ENCODE data around the gene LDB2.

LDB2 gene

DNA sequence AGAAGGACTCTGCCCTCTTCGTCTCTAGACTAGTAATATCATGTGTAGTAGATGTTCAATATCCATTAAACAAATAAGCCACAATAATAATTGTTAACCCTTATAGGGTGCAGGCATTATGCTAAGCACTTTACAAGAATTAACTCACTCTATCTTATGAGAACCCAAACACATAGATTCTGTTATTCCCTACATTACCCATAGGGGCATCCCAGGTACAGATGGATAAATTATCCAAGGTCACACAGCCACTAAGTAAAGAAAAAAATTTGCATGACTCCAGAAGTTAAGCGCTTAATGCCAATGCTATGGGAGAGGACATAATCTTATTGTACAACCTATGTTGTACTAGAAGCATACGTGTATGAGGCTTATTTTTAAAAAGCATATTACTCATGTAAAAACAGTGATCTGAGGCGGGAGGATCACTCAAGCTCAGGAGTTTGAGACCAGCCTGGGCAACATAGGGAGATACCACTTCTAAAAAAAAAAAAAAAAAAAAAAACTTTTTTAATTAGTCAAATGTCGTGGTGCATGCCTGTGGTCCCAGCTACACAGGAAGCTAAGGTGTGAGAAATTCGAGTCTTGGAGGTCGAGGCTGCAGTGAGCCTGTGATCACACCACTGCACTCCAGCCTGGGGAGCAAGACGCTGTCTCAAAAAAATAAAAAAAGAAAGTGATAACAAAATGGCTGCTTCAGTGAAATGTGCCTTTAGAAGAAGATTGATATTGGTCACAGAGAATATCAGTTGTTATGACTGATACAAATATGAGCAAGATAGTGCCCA is 13.6 kb downstream of the LDB2 start:
- DNase-seq = no peak

DNA sequence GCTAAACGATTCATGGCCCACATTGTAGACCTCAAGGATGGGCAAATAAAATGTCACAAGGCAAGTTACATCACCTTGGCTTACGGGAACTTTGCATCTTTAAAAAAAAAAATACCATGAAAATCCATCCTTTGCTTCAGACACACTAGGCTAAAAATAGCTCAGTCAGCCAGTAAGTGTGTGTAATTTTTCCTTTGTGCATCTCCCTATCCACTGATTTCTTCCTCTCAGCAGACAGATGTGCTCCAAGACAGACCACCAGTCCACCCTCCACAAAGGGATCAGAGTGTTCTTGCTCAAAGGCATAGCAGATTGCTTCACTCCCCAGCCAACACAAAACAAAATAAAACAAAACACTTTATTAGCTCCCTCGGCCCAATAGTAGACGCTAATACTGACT is 14.6 kb downstream of the LDB2 start:
- DNase-seq = no peak

DNA sequence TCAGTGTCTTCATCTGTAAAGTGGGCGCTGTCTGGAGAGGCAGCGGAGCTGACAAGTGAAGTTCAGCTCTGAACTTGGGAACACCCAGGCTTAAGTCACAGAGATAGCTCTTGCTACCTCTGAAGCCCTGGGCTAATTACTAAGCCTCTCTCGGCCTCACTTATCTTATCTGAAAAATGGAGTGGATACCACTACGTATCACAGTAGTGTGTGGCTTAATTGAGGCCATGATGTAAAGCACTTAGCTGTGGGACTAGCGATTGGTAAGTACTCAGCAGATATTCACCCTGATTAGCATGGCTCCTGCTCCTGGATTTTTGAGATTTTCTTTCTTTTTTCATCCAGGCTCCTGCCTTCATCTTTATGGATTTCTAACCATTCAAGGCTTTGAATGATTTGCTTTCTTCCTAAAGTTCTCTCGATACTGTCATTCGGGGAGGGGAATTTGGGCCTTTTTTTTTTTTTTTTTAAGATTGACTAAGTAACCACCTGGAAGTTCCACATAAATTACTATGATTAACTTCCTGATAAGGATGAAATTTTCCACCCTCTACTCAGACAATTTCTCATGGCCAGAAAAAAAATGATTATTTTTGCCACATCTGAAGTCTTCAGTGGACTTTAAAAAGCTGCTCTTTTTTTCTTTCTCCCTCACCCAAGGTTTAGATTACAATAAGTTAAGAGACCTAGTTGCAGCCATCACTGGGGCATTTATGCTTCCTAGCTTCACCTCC is 17.1 kb downstream of the LDB2 start:
- DNase-seq = no peak

DNA sequence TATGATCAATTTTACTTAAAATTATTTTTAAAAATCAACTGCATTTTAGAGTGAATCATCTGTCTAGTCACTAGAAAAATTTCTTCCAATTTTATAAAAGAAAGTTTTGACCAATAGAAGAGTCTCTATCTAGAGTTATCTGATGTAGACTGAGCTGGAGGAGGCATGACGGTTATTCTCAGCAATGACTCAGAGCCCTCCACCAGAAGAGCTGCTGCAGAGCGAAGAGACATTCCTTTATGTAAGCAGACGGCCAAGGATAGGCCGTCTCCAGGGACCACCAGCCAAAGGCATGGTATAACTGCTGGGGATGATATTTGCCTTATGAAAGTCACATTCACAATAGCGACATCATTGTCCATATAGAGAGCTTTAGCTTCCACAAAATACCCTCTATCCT is 23.0 kb downstream of the LDB2 start:
- DNase-seq = no peak

DNA sequence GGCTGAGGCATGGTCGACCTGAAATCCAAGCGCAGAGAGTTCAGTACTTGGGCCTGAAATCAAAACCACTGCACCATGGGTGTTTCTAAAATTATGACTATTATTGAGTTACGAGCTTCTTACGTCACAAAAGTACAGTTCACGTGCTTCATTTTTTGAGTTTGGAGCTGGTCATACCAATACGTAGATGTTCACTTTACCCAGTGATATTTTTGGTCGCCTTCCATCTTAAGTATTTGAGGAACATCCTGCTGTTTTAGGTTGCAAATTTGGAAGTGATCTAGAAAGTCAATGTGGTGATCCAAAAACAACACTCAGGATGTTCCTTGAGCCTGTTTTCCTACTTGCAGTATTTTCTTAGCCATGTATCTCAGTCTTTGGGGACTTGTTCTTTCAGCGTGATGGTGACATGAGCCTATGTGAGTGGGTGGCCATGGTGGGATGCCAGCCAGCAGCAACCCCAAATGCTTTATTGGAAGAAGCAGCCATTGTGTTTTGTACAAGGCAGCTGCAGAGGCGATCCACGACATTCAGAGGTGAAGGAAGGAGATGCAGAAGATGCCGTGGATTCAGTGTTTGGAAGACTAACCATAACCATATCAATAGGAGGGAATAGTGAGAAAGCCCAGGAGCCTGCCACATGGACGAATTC is 28.7 kb downstream of the LDB2 start:
- DNase-seq = no peak

DNA sequence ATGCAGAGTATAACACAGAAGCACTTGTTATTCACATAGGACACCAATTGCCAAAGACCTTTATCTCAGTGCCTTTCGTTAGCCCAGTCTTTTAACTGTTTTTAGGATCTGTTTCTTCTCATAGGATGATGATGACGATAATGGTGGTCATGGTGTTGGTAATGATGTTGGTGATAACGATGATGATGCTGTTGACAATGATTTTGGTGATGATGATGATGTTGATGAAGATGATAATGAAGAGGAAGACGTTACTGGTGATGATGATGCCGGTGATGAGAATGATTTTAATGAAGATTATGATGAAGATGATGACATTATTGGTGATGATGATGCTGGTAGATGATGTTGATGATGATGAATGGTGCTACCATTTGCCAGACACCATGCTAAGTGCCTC is 29.8 kb downstream of the LDB2 start:
- no peak for DNase-seq

DNA sequence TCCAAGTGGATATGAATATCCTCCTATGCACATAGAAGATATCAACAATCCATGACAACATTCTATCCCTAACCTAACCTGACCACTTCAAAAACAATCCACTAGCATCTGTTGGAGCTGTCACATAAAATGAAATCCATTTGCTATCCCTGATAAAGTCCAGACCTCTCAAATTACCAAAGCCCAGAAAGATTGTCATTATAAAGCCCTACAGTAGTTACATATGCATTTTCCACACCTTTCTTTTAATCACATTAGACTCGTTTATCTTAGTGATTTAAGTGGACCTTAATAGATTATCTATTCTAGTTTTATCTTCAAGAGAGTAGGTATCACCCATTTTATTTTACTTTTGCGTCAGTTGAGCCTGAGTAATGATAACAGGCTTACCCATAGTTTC is 30.6 kb downstream of the LDB2 start:
- no peak for DNase-seq

DNA sequence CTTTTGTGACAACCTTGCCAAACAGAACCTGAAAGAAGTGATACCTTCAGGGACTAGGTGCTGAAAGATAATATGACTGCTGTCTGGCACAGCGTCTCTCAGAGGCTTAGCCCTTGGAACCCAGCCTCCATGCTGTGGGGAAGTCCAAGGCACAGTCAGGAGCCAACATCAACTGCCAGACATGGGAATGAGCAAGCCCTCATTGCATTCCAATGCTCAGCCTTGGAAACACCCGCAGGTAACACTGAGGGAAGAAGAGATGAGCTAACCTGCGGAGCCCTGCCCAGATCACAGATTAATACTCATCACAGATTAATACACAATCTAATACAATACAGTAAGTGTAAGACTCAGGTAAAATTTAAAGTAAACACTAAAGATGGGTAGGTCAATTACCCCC is 31.5 kb downstream of the LDB2 start:
- DNase-seq = no peak

DNA sequence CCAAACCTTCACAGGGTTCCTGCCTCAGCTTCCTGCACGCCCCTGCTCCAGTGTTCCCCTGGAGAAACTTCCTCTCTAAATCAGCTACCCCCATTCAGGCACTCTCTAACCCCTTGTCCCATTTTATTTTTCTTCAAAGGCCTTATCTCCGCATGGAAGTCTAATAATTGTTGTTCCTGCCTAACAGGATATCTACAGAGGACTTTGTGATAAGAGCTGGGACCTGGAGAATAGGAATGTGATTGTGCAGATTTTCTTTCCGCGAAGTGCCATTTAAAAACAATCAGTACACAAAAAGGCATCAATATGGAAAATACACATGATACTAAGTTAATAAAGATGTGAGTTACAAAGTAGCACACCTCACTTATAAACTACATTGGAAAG is 32.6 kb downstream of the LDB2 start:
- no peak for DNase-seq

DNA sequence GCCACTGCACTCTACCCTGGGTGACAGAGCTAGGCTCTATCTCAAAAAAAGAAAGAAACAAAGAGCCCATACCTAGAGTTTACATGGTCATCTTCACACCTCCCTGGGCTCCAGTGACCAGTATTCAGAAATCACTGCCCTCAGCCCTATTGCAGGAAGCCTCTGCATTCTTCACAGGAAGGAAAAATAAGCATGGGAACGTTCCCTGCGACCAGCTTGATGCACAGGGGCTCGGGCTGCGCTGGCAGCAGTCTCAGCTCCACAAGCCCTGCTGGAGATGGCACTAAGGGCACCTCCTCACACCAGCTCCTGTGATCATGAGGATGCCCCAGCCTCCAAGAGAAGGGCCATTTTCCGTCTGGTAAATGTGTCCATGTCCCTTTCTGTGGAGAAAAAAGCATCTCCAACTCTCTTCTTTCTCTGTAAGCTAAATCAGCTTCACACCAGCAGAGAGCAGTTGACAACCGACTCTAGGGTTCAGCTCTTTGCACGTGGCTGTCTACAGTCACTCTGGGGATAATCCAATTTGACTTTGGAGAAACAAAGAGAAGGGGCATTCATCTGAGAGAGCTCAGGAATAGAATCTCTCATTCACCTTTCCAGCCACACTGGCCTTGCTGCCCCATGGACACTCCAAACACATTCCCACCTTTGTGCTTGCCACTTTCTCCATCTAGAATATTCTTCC is 33.1 kb downstream of the LDB2 start:
- DNase-seq = no peak

DNA sequence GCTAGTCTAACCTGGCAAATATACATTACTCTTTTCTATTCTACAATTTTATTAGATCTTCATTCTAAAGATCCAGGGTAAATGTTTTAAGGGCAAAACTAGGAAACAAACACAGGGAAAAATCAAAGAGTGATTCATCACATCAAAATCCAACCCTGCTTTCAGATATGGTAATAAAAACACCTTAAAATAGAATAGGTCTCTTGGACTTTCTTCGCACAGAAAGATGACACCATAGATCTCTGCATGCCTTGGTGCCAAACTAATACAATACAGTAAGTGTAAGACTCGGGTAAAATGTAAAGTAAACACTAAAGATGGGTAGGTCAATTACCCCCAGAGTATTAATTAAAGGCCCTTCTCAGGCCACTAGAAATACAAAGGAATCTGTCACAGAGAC is 34.2 kb downstream of the LDB2 start:
- DNase-seq = no peak

DNA sequence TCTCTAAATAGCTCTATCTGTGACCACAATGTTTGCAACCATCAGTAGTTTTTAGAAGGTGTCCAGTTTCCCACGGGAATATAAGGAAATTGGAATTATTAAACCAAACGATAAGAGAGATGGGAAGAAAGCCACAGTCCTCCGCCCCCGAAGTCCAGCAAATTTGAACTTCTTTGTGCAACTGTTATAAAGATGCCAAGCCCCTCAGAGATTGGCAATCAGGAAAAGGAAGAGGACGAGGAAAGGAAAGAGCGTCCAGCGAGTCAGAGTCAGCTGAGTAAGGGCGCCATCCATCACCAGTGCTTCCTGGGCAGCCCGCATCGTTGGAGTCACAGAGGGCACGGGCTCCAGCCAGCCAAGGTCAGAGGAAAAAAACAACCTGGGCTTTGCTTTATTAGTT is 35.7 kb downstream of the LDB2 start:
- no peak for DNase-seq

DNA sequence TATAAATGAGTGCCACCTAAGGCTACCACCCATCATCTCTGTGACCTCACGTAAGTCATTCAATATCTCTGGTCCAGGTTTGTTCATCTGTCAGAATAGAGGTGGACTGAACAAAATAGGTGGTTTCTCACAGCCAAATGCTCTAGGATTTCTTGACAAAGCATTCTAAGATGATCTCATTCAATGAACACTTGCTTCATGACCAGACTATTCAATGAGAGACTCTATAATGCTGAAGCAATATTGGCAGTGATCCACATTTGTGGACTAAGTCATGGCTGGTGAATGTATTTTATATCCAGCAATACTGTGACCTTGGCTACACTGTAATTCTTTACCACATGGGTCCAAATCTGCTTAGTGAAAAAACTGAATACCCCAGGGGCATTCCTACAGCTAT is 37.9 kb downstream of the LDB2 start:
- no peak for DNase-seq

DNA sequence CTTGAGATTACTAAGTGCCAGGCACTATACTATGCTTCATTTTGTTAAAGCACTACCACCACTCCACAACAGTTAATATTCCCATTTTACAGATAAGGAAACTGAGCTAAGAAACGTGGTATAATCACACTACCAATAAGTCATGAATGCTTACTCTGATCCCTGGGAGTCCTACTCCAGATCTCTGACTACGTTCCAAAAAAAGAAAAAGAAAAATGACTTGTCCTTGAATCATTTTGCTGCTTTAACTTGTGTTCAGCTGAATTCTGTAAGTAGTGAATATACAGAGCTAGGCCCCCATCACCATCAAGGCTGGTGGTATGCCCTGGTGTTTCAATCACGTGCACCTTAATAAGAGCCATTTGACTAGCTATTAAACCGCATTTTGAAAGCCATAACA is 39.4 kb downstream of the LDB2 start:
- DNase-seq = no peak

DNA sequence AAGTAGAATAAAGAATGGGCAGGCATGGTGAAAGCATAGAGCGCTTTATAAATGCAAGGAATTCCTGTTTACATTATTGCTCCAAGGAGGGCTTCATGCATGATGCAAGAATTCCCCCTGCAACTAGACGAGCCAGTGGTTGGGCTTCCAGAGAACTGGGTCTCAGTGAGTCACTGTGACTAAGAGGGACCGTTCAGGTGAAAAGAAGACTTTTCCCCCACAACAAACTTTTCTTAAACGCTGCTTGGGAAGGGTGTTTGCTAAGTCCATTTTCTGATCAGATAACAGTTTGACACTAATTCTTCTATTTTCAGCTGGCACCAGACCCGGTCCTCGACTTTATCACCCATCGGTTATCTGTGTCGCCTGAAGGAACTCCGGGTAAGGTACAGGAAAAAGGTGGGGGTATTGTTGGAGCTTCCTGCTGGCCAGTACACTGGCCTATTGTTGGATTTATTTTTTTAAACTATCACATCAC is 40.1 kb downstream of the LDB2 start:
- no peak for DNase-seq

DNA sequence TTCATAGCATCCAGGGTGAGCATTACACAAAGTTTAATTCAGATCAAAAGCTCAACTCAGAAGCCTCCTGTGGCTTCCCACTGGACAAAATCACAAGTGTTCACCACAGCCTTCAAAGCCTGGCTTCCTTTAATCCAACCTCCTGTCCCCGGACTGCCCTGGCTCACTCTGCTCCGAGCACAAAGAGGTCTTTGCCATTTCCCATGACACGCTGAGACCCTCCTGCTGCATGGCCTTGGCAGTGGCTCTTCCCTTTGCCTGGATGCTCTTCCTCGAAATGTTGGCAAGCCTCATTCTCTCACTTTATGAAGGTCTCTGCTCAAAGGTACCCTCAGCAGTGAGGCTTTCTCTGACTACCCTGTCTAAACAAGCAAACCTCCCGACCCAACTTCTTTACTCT is 41.0 kb downstream of the LDB2 start:
- DNase-seq = no peak

DNA sequence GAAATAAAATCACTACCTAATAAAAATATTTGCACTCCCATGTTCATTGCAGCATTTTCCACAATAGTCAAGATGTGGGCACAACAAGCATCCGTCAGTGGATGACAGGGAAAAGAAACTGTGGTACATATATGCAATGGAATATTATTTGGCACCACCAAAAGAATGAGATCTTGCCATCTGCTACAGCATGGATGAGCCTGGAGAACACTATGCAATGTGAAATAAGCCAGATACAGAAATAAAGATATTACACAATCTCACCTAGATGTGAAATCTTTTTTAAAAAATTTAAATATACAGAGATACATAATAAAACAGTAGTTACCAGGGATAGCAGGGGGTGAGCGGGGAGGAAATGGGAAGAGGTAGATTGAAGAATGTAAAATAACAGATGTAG is 44.8 kb downstream of the LDB2 start:
- DNase-seq = no peak

DNA sequence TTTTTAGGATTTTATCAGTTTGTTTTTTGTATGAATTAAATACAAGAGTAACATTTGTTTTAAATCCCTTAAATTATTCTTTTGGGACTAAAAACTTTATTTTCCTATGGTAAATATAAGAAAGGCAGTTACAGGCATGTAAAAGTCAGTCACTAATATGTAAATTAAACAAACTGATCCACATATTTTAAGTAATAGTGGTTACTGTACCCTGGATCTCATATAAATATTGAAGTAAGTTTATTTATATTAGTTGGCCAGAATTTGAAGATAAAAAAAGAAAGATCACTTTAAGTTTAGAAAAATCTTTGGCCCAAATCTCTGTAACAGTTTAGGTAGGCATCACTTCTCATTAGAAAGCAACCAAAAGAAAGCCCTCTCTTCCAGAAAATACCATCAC is 45.8 kb downstream of the LDB2 start:
- no peak for DNase-seq

DNA sequence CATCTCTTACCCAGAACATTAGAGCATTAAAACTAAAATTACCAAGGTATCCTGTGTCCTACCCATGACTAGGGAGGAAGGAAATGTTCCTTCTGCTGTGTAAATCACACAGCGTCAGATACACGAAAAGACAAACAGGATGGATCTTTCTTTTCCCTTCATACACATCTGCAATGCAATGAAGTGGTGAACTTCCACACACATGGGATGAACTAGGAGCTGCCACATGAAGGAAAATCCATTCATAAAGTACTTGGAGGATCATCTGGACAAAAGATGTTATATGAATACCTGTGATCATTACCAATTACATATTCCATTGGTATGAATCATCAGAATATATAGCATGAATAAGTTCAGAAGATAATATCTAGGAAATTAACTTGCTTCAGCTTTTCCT is 46.2 kb downstream of the LDB2 start:
- DNase-seq = no peak

DNA sequence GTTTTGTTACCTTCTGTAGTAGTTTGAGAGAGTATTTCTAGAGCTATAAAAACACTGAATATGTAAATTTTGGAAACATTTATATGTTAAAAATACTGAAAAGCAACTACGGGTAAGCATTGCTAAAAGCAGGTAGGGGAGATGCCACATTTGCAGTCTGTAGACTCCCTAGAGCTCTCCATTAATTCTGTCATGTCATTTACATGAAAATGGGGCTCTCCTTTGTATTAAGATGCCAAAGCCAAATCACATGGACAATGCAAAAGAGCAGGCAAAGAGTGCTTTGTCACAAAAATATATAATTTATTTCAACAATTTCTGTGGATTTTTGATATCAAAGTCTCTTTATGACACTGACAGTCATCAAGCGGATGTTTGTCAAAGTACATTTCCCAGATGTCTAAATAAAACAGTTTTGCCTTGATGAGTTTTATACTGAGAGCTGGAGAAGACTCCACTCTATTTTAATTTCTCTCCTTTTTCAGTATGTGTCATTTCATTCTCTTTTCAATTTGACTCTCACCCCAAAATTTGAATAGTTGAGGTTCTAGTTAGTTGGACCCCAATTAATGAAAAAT is 51.8 kb downstream of the LDB2 start:
- DNase-seq = no peak

DNA sequence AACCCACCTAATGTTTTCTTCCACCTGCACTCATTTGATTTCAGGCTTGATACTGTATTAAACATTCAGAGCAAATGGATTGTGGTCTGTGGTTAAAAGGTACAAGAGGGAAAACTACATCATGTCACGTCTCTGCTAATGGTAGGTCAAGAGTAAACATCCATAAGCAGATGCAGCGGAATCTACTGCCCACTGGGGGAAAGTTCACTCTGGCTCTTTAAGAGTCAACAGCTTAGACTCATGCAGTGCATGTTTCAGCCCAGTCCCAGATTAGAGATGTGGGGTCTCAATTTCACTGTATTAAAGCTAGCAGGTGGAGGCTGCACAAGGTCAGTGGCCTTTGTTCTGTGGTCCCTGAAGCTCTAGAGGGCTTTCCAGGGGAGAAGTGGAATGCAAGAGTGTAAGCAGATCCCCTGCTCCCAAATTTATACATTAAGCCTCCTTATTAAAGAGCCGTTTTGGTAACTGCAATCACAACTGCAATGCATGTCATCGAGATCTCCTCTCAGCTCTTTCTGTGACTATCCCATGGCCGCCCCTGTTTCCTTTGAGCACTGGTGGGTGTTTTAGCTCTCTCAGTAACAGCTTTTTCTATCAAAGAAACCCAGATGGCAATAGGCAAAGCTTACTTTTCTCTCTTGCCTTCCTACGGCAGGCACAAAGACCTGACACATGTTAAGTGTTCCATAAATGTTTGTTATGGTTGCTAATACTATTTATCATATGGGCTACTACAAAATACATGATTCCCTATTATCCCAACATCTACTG is 53.4 kb downstream of the LDB2 start:
- DNase-seq = no peak

DNA sequence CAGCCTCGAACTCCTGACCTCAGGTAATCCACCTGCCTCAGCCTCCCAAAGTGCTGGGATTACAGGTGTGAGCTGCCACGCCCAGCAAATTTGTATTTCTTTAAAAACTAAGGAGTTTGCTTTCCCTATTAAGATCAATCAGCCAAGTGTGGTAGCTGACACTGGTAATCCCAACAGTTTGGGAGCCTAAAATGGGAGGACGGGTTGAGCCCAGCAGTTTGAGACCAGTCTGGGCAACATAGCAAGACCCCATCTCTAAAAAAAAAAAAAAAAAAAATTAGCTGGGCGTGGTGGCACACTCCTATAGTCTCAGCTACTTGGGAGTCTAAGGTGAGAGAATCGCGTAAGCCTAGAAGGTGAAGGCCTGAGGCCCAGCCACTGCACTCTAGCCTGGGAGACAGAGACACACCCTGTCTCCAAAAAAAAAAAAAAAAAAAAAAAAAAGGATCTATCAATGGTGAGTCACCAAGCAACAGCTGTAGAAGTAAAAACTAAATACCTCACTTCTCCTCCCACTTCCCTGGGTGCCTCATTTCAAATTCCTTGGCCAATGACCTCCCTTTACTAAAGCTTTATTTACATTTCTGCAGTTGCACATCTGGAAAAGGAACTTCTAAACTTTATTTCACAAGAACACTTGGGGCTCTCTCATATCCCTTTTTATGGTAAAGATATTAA is 54.5 kb downstream of the LDB2 start:
- DNase-seq = no peak

Measured in activated effector memory CD4-positive, alpha-beta T cell treated with anti-CD3 and anti-CD28 coated beads, Interleukin-2, amount 50 U/mL, for 16 hours (primary cell).